Fibroblast of pulmonary artery (primary cell): ENCODE measurements around the gene TTLL12.
"Not testable (repeated sequence)": the region's sequence is repeated elsewhere in the genome, so short reads cannot be mapped to it uniquely, and the experiment has no call there.

Experiments used
- DNase-seq: peaks from one replicate; pipeline ENCODE4 v3.0.0-alpha.2; 2010; ENCODE audit warnings: low read depth
- H3K4me3 ChIP-seq: replicated peaks from 2 replicates; pipeline ENCODE4 v1.5.1; 2011; ENCODE audit warnings: low read depth, mild to moderate bottlenecking, control low read depth, low read length, moderate library complexity
- CTCF ChIP-seq: IDR thresholded peaks from 2 replicates; pipeline ENCODE4 v1.5.1; 2011; ENCODE audit warnings: mild to moderate bottlenecking, control low read depth, low read length, inconsistent platforms; ENCODE audit errors: missing control alignments

Gene TTLL12

DNA sequence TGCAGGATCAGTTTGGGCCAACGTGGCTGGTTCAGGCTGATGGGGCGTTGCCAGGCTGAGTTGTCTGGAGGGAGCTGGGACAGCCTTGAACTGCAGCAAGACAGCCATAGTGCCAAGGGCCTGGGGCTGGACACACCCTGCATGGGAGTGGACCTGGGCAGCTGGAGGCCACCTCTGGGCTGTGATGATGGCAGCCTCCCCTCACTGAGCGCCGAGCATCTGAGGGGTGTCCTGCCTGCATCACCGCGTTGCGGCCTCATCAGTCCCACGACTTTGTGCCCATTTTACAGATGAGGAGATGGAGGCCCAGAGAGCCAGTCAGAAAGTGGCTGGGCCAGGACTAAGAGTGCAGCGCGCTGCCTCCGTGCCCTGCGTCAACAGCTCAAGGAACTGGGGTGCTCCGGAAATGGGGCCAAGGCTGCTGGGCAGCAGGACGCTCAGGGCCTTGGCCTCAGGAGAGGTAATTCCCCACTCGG, 36.2 kb downstream of the TTLL12 start:
- peak overlapping the region; percentile 73 for H3K4me3 ChIP-seq
- no peak for TF ChIP-seq CTCF
- no peak for DNase-seq

GRCh38 chr22:43148581-43148980, 38.4 kb downstream of the TTLL12 start:
- no peak overlapping the region for H3K4me3 ChIP-seq
- DNase-seq, result no peak
- TF ChIP-seq CTCF, result no peak

- no peak for DNase-seq
- TF ChIP-seq CTCF, result no peak
- H3K4me3 ChIP-seq, result no peak overlapping the region
Measured at GRCh38 chr22:43147821-43148220, 39.1 kb downstream of the TTLL12 start.

DNA sequence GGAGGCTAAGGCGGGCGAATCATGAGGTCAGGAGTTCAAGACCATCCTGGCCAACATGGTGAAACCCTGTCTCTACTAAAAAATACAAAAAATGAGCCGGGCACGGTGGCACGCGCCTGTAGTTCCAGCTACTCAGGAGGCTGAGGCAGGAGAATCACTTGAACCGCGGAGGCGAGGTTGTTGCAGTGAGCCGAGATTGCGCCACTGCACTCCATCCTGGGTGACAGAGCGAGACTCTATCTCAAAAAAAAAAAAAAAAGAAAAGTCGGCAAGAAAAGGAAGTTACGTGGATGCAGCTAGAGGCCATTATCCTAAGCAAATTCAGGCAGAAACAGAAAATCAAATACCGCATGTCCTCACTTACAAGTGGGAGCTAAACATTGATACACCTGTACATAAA, 40.6 kb downstream of the TTLL12 start:
- not testable (repeated sequence) for H3K4me3 ChIP-seq, DNase-seq

GRCh38 chr22:43145371-43145770, 41.6 kb downstream of the TTLL12 start:
- not testable (repeated sequence) for H3K4me3 ChIP-seq, DNase-seq

DNA sequence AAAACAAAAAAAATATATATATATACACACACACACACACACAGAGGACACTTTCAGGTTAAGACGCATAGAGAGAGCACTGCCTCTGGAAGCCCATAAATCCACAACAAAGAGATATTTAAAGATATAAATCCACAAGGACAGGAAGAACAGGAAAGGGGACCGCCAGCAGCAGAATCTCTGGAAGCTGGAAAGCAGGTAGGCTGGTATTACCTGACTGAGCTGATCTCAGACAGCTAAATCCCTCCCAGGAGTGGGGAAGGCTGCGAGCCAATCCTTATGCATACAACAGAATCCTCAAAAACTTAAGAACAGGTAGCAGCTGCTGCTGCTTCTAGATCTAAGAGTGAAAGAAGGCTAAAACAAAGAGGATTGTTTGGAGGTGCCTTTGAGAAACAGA, 42.0 kb downstream of the TTLL12 start:
- DNase-seq, result no peak
- no peak overlapping the region for H3K4me3 ChIP-seq
- no peak for TF ChIP-seq CTCF

- peak within 1 kb of the TSS; percentile 86 for H3K4me3 ChIP-seq
- DNase-seq, result peak; percentile 77
Measured at GRCh38 chr22:43142880-43143562, 43.9 kb downstream of the TTLL12 start, which contains the start of gene MCAT. Gene MCAT (minus strand): TSS chr22:43143398. CDS start chr22:43143348, 50 bp downstream.

More at GRCh38 chr22:43142880-43143562, 43.9 kb downstream of the TTLL12 start, which contains the start of gene MCAT:
- no peak for TF ChIP-seq CTCF
